NB4 (cell line): ENCODE measurements around the gene TSSK2.

ENCODE experiments used
- DNase-seq: peaks from one replicate; pipeline ENCODE4 v3.0.0; 2010; ENCODE audit warnings: low read depth
- H3K4me3 ChIP-seq: one replicate; pipeline ENCODE4 v1.5.1; 2011; ENCODE audit warnings: mild to moderate bottlenecking, low read depth, low read length, moderate library complexity
- MYC ChIP-seq: IDR thresholded peaks from 2 replicates; pipeline ENCODE4 v1.6.1; 2011; ENCODE audit warnings: low read depth, low read length
- POLR2A ChIP-seq: IDR thresholded peaks from 2 replicates; pipeline ENCODE4 v1.6.1; 2011; ENCODE audit warnings: mild to moderate bottlenecking; ENCODE audit not compliant: insufficient read length; ENCODE audit errors: extremely low read depth
- TF ChIP-seq, protein P1 (sequence below): IDR thresholded peaks from one replicate; pipeline ENCODE4 v1.5.1; 2012; ENCODE audit warnings: low read depth, low read length
- TF ChIP-seq, protein P2 (sequence below): IDR thresholded peaks from 2 replicates; pipeline ENCODE4 v1.6.1; 2011; ENCODE audit warnings: low read depth, low read length

The TSSK2 gene

DNA sequence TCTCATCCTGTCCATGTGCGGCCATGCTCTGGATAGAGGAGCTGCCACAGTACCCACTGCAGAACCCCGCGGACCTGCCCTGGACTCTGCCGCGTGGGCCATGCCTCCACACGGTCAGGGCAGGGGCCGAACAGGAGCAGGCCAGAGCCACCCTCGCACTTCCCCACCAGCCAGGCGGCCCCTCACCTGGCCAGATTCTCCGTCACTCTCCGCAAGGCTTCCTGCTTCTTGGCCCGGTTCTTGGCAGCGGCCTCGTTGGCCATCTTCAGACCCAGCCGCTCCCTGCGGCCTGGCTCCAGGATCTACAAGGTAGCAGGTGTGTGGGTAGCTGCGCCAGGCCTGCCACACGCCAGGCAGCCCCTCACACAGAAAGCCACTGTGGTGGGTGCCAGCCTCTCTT is 3.8 kb downstream of the TSSK2 start:
- H3K4me3 ChIP-seq = no peak overlapping the region
- DNase-seq = no peak
- TF ChIP-seq MYC (no peak), POLR2A (no peak)
- TF ChIP-seq, protein P1, sequence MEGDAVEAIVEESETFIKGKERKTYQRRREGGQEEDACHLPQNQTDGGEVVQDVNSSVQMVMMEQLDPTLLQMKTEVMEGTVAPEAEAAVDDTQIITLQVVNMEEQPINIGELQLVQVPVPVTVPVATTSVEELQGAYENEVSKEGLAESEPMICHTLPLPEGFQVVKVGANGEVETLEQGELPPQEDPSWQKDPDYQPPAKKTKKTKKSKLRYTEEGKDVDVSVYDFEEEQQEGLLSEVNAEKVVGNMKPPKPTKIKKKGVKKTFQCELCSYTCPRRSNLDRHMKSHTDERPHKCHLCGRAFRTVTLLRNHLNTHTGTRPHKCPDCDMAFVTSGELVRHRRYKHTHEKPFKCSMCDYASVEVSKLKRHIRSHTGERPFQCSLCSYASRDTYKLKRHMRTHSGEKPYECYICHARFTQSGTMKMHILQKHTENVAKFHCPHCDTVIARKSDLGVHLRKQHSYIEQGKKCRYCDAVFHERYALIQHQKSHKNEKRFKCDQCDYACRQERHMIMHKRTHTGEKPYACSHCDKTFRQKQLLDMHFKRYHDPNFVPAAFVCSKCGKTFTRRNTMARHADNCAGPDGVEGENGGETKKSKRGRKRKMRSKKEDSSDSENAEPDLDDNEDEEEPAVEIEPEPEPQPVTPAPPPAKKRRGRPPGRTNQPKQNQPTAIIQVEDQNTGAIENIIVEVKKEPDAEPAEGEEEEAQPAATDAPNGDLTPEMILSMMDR = no peak
- TF ChIP-seq, protein P2, sequence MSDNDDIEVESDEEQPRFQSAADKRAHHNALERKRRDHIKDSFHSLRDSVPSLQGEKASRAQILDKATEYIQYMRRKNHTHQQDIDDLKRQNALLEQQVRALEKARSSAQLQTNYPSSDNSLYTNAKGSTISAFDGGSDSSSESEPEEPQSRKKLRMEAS = no peak

DNA sequence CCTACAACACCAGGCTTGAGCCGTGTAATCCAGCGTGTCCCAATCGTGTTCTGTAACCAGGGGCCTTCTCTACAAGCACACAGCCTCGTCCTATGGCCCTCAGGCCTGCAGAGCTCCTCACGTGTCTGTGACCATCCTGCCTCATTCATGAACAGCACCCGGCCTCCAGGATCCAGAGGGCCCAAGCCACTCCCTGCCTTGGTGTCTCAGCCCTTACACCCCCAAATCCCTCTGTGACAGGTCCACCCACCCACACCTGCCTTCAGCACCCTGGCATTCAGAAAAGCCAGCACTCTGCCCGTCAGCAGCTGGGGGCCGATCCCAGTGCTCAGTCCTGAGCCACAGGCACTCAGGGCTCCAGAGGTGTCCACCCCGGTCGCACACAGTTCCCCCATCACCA is 5.8 kb downstream of the TSSK2 start:
- TF ChIP-seq, protein P2 = no peak
- TF ChIP-seq MYC = no peak
- no peak for TF ChIP-seq POLR2A
- TF ChIP-seq, protein P1 = no peak
- DNase-seq = no peak
- H3K4me3 ChIP-seq = no peak overlapping the region

DNA sequence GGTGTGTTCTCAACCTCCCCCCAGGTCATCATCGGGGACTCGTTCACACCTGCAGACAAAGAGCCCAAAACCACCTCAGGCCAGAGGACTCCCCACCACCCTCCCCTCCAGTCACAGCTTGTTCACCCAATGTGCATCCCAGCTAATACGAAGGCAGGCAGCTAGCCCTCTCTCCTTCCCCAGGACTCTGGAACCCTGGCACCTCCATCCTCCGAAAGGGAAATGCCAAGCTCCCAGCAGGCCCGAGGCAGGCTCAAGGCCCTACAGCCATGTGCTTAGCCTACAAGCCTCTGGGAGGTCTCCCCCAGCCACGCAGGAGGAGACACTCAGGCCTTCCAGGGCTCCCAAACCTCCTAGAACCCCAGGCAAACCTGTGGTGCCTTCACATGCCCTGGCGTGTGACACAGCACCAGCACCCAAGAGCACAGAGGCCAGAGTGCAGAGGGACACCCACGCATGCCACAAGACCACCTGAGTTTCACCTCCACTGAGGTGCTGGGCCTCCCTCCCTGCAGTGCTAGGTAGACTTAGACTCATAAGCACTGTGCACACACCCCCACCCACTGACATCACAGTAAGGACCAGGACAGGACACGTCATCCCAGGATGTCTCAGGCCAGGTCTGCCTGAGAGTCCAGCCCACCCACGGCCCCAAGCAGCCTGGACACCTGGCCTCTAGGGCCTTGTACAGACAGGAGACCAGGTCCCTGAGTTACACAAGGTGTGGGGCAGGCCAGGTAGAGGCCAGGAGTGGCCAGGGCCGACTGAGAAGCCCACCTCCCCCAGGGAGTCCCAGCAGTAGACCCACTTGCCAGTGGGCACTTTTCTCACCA is 6.5 kb downstream of the TSSK2 start:
- no peak overlapping the region for H3K4me3 ChIP-seq
- no peak for DNase-seq
- TF ChIP-seq, protein P1 = no peak
- TF ChIP-seq POLR2A (no peak), MYC (no peak)
- TF ChIP-seq, protein P2 = no peak

DNA sequence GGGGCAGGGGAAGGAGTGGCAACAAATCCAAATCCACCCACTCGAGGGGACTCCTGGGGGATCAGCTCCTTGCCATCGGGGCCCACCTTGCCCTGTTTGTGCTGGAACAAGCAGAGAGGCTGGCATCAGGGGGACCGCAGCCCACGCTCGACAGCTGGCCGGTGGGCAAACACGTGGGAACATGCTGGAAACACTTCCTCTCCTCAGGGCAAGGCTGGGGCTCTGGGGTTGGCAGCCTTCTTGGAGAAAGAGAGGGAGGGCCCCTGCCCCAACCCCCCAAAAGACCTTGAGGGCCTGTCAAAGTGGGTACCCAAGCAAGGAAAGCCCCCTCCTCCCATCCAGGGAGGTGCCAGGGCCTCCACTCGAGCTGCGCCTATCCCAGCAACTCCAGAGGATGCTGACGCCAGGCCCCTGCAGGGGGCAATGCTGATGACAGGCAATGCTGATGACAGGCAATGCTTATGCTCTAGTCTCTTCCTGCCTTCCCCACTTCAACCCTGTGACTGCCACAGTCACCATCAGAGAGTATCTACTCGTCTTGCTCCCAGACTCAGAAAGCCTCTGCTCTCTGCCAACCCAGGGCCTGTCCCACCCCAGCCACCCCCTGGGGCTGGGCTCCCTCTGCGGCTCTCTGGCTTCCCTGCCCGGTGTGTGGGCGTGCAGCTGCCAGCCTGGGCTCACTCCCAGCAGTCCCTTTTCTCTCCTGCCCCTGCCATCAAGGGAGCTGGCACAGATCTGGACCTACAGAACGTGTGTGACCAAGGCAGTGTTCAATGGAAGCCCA is 7.3 kb downstream of the TSSK2 start:
- H3K4me3 ChIP-seq = no peak overlapping the region
- TF ChIP-seq, protein P2 = no peak
- TF ChIP-seq, protein P1 = no peak
- no peak for TF ChIP-seq MYC
- TF ChIP-seq POLR2A = no peak
- no peak for DNase-seq

DNA sequence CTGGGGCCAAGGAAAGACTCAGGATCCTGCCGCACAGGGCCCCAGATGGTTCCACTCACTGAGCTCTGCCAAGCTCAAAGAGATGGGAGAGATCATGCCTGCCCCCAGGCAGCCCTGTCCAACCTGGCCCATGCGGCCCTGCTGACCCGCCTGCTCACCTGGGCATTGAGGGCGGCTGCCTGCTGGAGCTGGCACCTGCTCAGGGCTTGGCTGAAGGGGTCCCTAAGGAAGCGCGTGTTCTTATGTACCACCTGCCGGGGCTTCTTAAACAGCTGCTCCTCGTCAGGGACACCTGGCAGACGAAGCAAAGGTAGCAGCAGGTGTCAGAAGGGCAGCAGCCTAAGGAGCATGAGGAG is 7.9 kb downstream of the TSSK2 start:
- no peak for DNase-seq
- TF ChIP-seq, protein P2 = no peak
- TF ChIP-seq, protein P1 = no peak
- TF ChIP-seq MYC (no peak), POLR2A (no peak)

More for the DNA sequence above, 7.9 kb downstream of the TSSK2 start:
- no peak overlapping the region for H3K4me3 ChIP-seq
